Urothelium cell line (cell line): ENCODE data around the gene RGL3.
"Not testable (repeated sequence)": the region's sequence is repeated elsewhere in the genome, so short reads cannot be mapped to it uniquely, and the experiment has no call there.

Experiments used
- DNase-seq: peaks from one replicate; pipeline ENCODE4 v3.0.0; 2011; ENCODE audit warnings: low spot score, mixed read lengths
- FAIRE-seq: peaks from 2 replicates; lab custom pipeline; 2011; peaks lifted over from hg19 to GRCh38; lab: Jason Lieb, UNC

RGL3 gene

DNA sequence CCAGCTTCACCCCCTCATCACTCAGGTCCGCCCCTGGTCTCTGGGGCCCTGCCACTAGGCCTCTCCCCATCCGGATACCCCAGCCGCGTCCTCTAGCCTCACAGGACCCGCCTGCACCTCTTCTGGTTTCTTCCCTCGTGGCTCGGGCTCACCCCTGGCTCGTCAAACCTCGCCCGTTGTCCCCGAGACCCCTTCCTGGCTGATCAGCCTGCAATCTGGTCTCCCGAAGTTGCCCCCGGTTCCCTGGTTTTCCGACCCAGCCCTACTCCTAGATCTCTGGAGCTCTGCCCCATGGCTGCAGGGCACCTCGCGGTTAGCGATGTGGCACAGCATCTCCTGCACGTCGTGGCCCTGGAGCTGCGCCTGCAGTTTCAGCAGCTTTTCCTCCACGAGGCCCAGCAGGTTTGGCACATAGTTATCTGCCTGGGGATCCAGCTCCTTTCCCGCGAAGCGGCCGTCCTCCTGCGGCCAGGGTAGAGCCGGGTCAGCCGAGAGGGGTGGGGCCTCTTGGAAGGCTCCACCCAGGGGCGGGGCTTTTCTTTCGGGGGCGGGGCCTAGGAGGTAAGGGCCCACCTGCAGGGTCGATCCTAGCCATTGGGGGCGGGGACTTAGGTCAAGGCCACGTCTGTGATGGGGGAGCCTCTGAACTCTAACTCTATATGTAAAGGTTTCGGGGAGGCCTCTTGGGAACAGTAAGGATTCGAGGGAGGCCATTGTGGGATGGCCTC is 2.4 kb upstream of the RGL3 start:
- DNase-seq (no peak), FAIRE-seq (no peak)

DNA sequence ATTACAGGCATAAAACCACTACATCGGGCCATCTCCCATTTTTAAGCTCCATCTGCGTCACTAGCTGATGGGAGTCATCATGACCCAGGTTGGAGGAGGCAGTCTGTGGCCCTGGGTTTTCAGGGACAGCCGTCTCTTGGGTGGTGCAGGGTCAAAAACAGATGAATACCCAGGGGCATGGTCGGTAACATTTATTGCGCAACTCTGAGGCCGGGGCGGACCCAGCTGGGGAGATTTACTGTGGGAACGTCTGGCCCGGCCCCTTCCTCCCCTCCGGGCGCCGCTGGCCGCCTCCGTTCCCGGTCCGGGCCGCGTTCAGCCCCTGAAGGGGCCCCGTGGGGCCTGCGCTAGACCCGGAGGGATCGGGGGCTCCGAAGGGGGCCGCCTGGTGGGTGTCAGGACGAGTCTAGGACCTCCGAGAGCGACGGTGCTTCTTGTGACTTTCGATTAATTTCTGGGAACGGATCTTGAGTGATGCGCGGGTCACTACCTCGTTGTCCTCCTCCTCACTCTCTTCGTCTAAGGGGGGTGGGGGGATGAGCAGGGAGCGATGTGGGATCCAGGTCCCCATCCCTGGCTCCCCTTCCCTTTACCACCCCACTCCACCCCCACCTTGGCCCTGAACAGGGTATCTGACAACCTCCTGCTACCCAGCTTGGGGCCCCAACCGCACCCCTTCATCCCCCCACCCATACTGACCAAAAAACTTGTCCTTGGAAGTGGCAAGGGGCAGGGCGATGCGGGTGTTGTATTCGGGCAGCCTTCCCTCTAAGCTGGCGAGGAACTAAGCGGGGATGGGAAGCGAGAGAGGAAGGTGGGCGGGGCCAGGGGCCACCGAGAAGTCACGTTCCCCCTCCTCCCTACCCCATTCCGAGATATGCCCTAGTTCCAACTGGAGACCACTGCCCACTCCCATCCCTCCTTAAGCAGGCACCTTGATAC is 1.6 kb upstream of the RGL3 start:
- no peak for FAIRE-seq
- no peak for DNase-seq

DNA sequence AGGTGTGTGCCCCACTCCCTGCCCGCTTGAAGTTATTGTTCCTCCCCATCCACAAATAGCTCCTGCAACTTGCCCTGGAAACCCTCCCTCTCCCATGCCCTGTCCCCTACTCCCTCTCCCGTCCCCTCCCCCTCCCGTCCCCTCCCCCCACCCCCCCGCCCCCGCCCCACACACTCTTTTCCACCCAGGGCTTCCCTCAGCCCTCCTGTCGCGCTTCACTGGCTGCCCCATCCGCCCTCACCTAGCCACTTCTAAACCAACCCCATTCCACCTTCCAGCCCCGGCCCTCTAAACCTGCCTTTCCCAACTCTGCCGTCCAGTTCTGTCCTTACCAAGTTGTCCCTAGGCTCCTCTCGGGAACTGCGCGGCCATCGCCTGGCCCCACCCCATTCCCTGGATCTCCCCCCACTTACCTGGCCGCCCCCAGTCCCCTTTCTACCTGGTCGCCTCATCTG is 993 bp downstream of the RGL3 start:
- DNase-seq (no peak), FAIRE-seq (no peak)

DNA sequence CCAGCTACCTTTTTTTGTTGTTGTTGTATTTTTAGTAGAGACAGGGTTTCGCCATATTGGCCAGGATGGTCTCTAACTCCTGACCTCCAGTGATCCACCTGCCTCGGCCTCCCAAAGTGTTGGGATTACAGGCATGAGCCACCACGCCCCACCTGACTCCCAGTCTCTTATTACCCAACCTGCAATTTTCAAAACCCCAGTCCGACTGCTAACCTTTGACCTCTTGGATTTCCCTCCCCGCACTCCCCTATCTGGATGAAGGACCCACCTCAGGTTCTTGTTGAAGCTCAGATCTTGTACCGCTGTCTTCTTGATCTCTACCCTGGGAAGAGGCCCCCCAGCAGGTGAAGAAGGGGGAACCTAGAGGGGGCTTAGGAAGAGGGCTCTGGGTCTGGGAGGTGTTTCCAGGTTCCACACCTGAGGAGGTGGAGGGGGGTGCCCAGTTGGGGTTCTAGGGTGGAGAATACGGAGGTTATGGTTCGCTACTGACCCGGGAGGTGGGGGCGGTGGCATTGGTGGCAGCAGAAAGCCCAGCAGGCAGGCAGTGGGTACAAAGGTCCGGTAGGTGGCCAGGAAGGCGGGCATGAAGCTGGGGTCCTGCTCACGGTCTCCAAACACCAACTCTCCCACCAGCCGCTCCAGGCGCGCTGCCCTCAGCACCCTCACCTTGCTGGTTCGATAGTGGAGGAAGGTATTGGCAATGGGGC is 2.6 kb downstream of the RGL3 start:
- no peak for DNase-seq
- no peak for FAIRE-seq

DNA sequence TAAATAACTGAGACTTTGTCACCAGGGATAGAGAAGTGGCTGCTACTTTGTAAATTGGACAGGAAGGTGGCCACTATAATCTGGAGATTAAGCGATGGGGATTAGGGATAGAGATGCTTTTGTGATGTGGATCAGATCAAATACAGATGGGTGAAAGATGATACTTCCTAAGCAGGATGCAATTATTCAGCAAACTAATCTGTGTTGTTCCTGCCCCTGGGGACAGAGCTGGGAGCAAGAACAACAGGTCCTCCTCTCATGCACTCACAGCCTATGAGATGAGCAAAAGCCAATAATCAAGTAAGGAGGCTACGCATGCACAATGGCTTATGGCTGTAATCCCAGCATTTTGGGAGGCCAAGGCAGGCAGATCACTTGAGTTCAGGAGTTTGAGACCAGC is 4.6 kb downstream of the RGL3 start:
- DNase-seq (no peak), FAIRE-seq (no peak)

DNA sequence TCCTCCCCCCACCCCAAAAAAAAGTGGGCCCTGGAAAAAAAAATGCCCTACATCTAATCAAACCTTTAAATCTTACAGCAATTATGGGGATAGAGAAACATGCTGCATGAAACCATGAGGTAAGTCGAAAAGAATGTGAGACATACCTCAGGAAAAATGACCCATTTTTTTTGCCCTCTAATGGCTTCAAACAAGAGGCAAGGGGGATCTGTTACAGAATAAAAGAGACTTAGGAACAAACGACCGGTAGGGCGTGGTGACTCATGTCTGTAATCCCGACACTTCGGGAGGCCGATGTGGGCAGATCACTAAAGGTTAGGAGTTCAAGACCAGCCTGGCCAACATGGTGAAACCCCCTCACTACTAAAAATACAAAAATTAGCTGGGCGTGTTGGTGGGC is 8.4 kb downstream of the RGL3 start:
- FAIRE-seq = no peak
- peak; percentile 48 for DNase-seq

DNA sequence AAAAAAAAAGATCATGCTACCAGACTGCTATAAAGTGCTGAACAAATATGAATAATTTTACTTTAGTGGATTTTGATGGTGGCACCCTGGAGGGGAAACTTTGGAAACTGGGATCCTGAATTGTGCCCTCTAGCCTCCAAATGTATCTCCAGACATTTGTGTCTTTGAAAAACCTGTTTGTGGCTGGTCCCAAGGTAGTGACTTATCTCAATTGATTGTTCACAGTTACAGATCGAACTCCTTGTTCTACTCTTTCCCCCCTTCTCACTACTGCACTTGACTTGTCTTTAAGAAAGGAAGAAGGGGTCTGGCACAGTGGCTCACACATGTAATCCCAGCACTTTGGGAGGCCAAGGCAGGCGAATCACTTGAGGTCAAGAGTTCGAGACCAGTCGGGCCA is 10.5 kb downstream of the RGL3 start:
- FAIRE-seq (no peak), DNase-seq (no peak)

DNA sequence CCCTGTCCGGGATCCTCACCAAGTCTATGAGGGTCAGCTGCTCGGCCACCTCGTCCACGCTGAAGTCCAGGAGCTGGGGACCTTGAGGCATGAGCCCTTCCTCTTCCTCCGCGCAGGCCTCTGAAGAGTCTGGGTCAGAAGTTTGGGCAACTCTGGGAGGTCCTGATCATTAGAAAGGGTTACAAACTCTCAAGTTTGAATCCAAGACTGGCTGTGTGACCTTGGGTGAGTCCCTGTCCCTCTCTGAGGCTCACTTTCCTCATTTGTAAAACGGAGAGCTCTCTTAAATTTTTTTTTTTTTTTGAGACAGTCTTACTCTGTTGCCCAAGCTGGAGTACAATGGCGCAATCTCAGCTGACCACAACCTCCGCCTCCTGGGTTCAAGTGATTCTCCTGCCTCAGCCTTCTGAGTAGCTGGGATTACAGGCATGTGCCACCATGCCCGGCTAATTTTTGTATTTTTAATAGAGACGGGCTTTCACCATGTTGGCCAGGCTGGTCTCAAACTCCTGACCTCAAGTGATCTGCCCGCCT is 12.3 kb downstream of the RGL3 start:
- DNase-seq, FAIRE-seq: not testable (repeated sequence)

DNA sequence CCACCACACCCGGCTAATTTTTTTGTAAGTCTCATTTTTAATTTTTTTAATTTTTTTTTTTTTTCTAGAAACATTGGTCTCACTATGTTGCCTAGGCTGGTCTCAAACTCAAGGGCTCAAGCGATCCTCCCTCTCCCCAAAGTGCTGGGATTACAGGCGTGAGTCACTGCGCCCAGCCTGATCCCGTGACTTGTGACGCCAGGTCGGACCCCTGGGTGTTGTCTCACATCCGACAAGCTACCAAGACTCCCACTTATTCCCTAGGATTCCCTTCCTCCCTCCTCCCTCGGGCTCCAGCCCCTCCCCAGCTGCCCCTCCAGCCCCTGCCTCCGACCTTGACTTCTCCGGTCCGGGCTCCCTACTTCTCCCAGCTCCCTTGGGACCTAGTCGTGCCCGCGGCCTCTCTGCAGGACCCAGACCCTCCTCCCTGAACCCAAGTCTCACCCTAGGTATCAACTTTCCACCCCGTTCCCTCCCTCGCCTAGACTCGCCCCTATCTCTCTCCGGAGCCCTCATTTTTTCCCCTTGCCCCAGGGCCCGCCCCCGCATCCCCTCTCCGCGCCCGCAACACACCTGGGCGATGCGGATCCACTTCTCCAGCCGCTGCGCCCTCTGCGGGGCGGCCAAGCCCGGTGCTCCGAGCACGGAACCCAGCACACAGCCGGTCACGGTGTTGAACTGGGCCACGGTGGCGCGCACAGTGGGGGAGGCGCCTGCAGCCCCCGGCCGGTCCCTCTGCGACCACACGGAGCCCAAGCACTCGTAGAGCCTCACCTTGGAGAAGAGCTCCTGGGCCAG is 13.1 kb downstream of the RGL3 start:
- DNase-seq (no peak), FAIRE-seq (no peak)

DNA sequence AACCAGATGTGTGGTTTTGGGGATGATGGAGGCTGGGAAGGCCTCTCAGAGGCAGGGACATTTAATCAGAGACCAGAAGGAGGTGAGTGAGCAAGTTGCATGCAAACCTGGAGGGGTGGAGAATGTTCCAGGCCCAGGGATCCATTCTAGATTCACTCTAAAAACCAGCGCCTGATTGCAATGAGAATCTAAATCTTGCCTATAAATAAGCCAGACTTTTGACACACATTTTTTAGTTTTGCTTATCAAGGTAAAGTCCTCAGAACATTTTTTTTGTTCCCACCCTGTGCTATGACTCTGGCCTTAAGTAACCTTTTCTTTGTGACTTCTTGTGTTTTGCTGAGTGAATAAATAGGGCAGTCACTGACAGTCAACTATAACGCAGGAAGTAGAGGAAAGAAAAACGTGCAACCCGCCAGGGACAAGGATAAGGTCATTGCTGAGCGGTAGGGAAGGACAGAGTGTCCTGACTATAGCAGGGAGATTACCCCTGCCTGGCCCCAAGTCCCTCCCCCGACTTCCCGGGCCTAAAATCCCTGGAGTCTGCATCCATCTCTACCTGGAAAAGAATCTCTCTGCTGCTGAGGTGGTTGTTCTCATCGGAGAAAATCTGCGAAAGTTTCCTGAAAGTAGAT is 14.4 kb downstream of the RGL3 start:
- FAIRE-seq = no peak
- no peak for DNase-seq

DNA sequence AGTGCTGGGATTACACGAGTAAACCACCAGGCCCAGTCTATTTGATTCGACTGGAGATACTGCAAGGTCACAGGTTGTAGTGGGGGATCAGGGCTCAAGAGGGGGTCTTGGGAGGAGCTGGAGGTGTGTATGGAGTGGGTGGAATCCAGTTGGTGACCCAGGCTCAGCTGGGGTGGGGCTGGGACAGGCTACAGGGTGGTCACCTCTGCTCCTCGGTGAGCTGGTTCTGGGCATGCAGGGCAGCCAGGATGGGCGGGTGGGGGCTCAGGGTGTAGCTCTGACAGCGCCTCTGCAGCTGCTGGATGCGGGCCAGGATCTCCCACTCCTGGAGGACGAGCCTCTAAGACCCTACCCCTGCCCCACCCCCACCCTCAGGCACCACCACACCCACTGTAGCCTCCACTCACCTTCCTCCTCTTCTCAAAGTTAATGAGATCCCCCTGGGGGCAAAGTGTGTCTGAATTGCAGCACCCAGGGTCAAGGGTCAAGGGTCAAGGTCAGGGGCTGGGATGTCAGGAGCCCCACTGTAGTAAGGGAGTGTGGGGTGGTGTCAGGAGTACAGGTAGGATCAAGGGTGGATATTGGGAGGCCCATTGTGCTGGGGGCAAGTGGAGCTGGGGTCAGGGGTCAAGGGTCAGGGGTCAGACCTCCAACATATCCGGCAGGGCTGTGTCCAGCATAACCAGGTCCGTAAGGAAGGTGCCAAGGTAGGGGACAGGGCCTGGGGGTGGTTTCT is 17.1 kb downstream of the RGL3 start:
- FAIRE-seq = no peak
- DNase-seq = no peak

DNA sequence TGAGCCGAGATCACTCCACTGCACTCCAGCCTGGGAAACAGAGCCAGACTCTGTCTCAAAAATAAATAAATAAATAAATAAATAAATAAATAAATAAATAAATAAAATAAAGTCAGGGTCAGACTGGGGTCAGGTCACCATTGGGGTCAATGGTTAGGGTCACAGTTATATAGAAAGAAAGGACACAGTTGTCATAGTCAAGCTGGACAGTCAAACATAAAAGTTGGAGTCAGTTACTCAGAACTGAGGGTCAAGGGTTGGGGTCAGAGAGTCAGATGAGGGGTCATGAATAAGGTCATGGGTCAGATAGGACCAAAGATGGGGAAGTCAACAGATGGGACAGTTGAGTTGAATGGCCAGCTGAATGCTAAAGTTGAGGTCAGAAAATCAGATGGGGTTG is 18.3 kb downstream of the RGL3 start:
- DNase-seq = no peak
- FAIRE-seq = no peak

DNA sequence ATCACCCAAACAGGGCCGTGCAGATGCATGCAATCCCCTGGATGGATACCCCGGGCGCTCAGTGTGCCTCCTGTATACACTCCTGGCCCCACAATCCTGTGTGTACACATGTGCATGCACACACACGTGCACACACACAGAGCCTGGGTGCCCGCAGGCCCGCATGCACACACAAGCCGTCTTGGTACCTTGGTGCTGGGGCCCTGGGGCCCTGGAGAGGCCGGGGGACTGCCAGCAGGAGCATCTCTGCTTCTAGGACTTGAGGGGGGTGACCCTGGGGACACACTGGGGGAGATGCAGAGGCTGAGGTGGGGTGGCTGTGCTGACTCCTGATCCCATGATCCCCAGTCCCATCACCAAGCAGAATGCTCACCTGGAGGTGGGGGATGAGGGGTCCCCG is 19.4 kb downstream of the RGL3 start:
- no peak for DNase-seq
- no peak for FAIRE-seq

DNA sequence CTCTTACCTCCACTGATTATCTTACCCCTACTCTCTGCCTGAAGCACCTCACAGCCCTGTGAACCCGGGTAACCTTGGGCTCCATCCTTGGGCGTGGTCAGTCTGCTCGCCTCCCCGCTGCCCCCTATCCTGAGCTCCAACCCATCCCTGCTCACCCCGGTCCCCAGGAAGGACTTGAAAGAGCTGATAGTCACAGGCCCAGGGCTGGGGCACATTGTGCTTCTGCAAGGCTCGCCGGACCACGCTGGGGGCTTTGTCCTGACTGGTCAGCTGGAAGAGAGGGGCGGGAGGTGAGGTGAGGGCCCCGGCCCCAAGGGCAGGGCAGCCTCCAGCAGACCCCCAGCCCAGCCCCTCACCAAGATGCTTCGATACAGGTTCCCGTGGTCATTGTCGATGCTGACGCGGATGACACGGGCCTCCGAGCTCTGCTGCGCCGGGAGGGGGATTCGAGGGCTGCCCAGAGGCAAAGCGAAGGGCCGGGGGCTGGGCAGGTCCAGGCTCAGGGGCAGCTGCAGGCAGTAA is 22.0 kb downstream of the RGL3 start:
- no peak for FAIRE-seq
- no peak for DNase-seq

DNA sequence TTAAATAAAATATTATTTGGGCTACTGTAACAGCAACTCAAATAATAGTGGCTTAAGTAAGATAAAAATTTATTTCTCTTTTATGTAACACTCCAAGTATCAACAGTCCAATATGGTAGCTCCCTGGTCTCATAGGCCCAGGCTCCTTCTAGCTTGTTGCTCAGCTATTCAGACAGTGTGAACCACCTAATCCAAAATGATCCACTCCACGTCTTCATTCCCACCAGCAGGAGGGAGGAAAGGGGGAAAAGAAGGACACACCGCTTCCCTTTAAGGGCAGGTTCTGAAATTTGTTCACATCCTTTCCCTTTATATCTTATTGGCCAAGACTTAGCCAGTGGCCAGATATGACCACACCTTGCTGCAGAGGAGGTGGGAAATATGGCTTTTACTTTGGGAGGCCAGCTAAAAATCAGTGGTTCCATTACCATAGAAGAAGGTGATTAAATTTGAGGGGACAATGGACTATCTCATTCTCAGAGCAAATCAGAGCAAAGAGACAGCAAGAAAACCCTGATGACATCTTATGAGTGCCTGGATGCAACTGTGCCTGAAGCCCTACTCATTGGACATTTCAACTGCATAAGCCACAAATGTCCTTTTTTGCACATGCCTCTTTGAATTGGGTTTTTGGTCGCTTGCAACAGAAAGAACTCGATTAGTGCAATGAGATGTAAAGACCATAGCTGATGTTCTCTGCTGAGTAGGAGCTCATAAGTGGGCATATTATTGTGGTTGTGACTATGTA is 28.0 kb downstream of the RGL3 start:
- FAIRE-seq (no peak), DNase-seq (no peak)

DNA sequence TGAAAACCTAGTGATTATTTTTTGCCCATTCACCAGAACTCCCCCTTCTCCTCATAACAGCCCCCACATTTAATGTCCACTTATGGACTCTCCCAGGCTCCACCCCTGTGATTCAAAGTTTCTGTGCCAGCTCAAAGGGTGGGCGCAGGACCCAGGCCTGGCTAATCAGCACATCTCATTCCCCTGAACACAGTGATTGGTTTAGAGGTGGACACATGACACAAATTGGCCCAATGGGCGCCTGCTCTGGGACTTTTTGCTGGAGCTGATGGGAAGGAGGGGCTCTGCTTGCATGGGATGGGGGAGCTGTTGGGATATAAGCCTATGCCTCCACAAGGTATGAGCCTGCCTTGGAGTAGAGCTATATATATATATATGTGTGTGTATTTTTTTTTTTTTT is 28.8 kb downstream of the RGL3 start:
- FAIRE-seq (no peak), DNase-seq (no peak)

DNA sequence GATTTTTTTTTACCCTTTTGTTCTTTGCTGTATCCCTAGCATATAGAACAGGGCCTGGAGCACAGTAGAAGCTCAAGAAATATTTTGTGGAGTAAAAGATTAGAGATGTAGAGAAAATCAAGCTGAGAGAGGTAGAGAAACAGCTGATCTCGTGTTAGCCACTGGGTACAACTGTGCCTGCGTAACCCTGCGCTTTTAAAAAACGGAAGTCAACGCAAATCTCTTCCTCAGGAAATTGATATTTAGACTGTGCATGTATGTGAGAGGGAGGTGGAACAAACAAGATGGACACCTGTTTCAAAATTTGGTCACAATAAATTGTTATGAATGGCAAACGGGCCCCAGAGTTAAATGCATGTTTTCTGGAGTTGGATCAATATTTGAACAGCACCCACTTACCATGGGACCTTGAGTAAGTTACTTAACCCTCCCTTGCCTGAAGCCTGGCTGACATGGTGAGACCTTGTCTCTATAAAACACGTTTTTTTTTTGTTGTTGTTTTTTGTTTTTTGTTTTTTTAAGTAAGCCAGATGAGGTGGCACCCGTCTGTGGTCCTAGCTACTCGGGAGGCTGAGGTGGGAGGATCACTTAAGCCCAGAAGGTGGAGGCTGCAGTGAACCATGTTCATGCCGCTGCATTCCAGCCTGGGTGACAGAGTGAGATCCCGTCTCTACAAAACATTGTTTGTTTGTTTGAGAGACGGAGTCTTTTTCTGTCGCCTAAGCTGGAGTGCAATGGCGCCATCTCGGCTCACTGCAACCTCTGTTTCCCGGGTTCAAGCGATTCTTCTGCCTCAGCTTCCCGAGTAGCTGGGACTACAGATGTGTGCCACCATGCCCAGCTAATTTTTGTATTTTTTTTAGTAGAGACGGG is 31.7 kb downstream of the RGL3 start:
- no peak for FAIRE-seq
- no peak for DNase-seq
